HepG2 (cell line): ENCODE results near the gene ARHGAP5. TPM values are rescaled to one million over a fixed set of nuclear protein-coding genes. Genes with fewer than 3 reads are reported as not detected.

Experiments
- ATM ChIP-seq: fragments of 450-650 bp; IDR thresholded peaks from 2 replicates; pipeline ENCODE4 v1.7.1; 2017; ENCODE audit warnings: mild to moderate bottlenecking, borderline replicate concordance
- BCL6 ChIP-seq: IDR thresholded peaks from 2 replicates; pipeline ENCODE4 v1.6.1; 2016; ENCODE audit warnings: missing genetic modification reagents, missing compliant biosample characterization
- EED ChIP-seq: sonication (generic); formaldehyde crosslinking; IDR thresholded peaks from 2 replicates; pipeline ENCODE4 v1.5.0; 2020; ENCODE audit warnings: mild to moderate bottlenecking, missing genetic modification reagents
- FOXO1 ChIP-seq: sonication (generic); formaldehyde crosslinking; IDR thresholded peaks from 2 replicates; pipeline ENCODE4 v1.4.0; 2020; ENCODE audit warnings: missing genetic modification reagents
- HNRNPLL ChIP-seq: fragments of 200-400 bp; formaldehyde crosslinking; IDR thresholded peaks from 2 replicates; pipeline ENCODE4 v1.6.1; 2017; ENCODE audit warnings: mild to moderate bottlenecking, low read depth, low read length; ENCODE audit not compliant: poor library complexity, severe bottlenecking
- IKZF4 ChIP-seq: sonication (generic); formaldehyde crosslinking; IDR thresholded peaks from 2 replicates; pipeline ENCODE4 v1.5.1; 2020; ENCODE audit warnings: borderline replicate concordance, mild to moderate bottlenecking, low read depth, missing genetic modification reagents; ENCODE audit errors: not compliant biosample characterization
- JARID2 ChIP-seq: sonication (generic); formaldehyde crosslinking; IDR thresholded peaks from 2 replicates; pipeline ENCODE4 v1.8.1; 2023; ENCODE audit warnings: missing genetic modification reagents, inconsistent platforms; ENCODE audit not compliant: insufficient replicate concordance
- KLF12 ChIP-seq: sonication (generic); formaldehyde crosslinking; IDR thresholded peaks from 2 replicates; pipeline ENCODE4 v1.4.0; 2020; ENCODE audit warnings: missing genetic modification reagents, borderline replicate concordance
- MAFK ChIP-seq, 2 experiments: IDR thresholded peaks in 1 of 2; conservative IDR thresholded peaks in 1 of 2; 2 replicates each; pipeline ENCODE4 v1.6.1; 2011; ENCODE audit warnings: improper control_type of control experiment in 2 of 2, low read length in 2 of 2
- NR2F2 ChIP-seq: IDR thresholded peaks from 2 replicates; pipeline ENCODE4 v1.6.1; 2012; ENCODE audit warnings: low read depth, inconsistent platforms, borderline replicate concordance
- POGZ ChIP-seq: sonication (generic); formaldehyde crosslinking; IDR thresholded peaks from 2 replicates; pipeline ENCODE4 v1.4.0; 2020; ENCODE audit warnings: mild to moderate bottlenecking, missing genetic modification reagents
- RBM22 ChIP-seq: fragments of 200-400 bp; formaldehyde crosslinking; optimal IDR thresholded peaks from 2 replicates; pipeline ENCODE3; 2017; ENCODE audit warnings: mild to moderate bottlenecking, low read length, moderate library complexity
- SATB2 ChIP-seq: sonication (generic); formaldehyde crosslinking; IDR thresholded peaks from 2 replicates; pipeline ENCODE4 v1.5.0; 2020; ENCODE audit warnings: missing genetic modification reagents
- YEATS2 ChIP-seq: sonication (generic); formaldehyde crosslinking; IDR thresholded peaks from 2 replicates; pipeline ENCODE4 v1.4.0; 2020; ENCODE audit warnings: missing genetic modification reagents, borderline replicate concordance
- ZNF234 ChIP-seq: sonication (generic); formaldehyde crosslinking; conservative IDR thresholded peaks from 2 replicates; pipeline ENCODE4 v1.5.1; 2020; ENCODE audit warnings: mild to moderate bottlenecking, missing genetic modification reagents
- ZNF530 ChIP-seq: sonication (generic); formaldehyde crosslinking; IDR thresholded peaks from 2 replicates; pipeline ENCODE4 v1.5.0; 2020; ENCODE audit warnings: low read depth, mild to moderate bottlenecking, missing genetic modification reagents
- ZNF619 ChIP-seq: sonication (generic); formaldehyde crosslinking; IDR thresholded peaks from 2 replicates; pipeline ENCODE4 v1.4.0; 2020; ENCODE audit warnings: mild to moderate bottlenecking, missing genetic modification reagents
- ZNF781 ChIP-seq: sonication (generic); formaldehyde crosslinking; IDR thresholded peaks from 2 replicates; pipeline ENCODE4 v1.5.1; 2020; ENCODE audit warnings: borderline replicate concordance, mild to moderate bottlenecking, missing genetic modification reagents; ENCODE audit errors: not compliant biosample characterization
- polyA plus RNA-seq, 8 experiments: library from polyadenylated mRNA; depleted of rRNA in 3 of 8; stranded (reverse) in 7 of 8; unstranded in 1 of 8; fragments of >200 nt; fragmentation: Illumina TruSeq in 4 of 8; extraction: Trizol in 4 of 8; gene quantifications; 2 replicates each; pipeline versions ENCODE4 v1.2.1 to v1.2.3, GENCODE V29; 2011 to 2016; ENCODE audit warnings: low read depth in 4 of 8, missing spikeins in 1 of 8, mixed read lengths in 1 of 8; ENCODE audit not compliant: insufficient read depth in 1 of 8
- total RNA-seq, 5 experiments: library from RNA; depleted of rRNA; stranded (reverse); fragments of >200 nt; fragmentation: Illumina TruSeq; extraction: Trizol; gene quantifications; 2 replicates each; pipeline ENCODE4 v1.2.3, GENCODE V29; 2016; ENCODE audit warnings: low read depth in 1 of 5
- TF ChIP-seq, protein P1 (sequence below): sonication (generic); formaldehyde crosslinking; IDR thresholded peaks from 2 replicates; pipeline ENCODE4 v1.5.1; 2020; ENCODE audit warnings: mild to moderate bottlenecking, missing genetic modification reagents, borderline replicate concordance
- TF ChIP-seq, protein P2 (sequence below): sonication (generic); formaldehyde crosslinking; IDR thresholded peaks from 2 replicates; pipeline ENCODE4 v1.4.0; 2020; ENCODE audit warnings: missing genetic modification reagents
- TF ChIP-seq, protein P3 (sequence below): IDR thresholded peaks from 2 replicates; pipeline ENCODE4 v1.6.1; 2016

The ARHGAP5 gene
- total and polyA plus RNA-seq, 2 of the 13 experiments (the other 11 are each of a cell fraction or from before 2014, with no cell fraction given), result 33.7 to 144 TPM

DNA sequence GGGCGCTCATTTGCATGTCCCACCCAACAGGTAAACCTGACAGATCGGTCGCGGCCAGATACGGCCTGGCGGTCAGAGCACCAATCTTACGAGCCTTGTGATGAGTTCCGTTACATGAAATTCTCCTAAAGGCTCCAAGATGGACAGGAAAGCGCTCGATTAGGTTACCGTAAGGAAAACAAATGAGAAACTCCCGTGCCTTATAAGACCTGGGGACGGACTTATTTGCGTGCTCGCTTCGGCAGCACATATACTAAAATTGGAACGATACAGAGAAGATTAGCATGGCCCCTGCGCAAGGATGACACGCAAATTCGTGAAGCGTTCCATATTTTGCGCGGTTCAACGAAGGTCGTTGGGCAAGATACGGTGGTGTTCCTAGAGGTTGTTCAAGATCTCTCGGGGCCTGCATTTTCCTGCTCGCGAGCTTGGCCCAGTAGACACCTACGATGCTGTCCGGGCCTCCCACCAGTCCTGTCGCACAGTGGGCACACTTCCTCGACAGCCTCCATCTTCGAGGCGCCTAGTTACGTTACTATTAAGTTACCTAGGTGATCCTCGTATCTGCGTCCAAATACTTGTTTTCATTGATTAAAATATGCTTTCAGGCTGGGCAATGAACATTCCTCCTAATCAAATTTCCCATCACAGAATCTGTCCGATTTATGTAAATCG is 124.8 kb downstream of the ARHGAP5 start, which contains the start of gene RNU6-7 (continued):
- TF ChIP-seq NR2F2 (no peak), RBM22 (no peak), YEATS2 (CRISPR knock-in tag) (no peak), HNRNPLL (peak; percentile 92), JARID2 (CRISPR knock-in tag) (no peak), ZNF619 (CRISPR knock-in tag) (0 out of 2 replicates have a peak, but pooled peaks have one; percentile 4), MAFK (conservative IDR thresholded peaks at IDR 0.05 in 1 of 2, IDR thresholded peaks at IDR 0.05 in 1 of 2; ENCODE audit: low read length in 2 of 2) (no peak), ZNF234 (CRISPR knock-in tag) (no peak), BCL6 (CRISPR knock-in tag) (peak; percentile 90), ATM (no peak), KLF12 (CRISPR knock-in tag) (no peak), IKZF4 (CRISPR knock-in tag) (peak; percentile 19), FOXO1 (CRISPR knock-in tag) (no peak; the same call in 1 of the 2 replicates), ZNF781 (CRISPR knock-in tag) (no peak), EED (0 out of 2 replicates have a peak, but pooled peaks have one; percentile 80), ZNF530 (peak; percentile 30; the same call in 1 of the 2 replicates), SATB2 (no peak), POGZ (CRISPR knock-in tag) (0 out of 2 replicates have a peak, but pooled peaks have one; percentile 16)
- TF ChIP-seq, protein P1, sequence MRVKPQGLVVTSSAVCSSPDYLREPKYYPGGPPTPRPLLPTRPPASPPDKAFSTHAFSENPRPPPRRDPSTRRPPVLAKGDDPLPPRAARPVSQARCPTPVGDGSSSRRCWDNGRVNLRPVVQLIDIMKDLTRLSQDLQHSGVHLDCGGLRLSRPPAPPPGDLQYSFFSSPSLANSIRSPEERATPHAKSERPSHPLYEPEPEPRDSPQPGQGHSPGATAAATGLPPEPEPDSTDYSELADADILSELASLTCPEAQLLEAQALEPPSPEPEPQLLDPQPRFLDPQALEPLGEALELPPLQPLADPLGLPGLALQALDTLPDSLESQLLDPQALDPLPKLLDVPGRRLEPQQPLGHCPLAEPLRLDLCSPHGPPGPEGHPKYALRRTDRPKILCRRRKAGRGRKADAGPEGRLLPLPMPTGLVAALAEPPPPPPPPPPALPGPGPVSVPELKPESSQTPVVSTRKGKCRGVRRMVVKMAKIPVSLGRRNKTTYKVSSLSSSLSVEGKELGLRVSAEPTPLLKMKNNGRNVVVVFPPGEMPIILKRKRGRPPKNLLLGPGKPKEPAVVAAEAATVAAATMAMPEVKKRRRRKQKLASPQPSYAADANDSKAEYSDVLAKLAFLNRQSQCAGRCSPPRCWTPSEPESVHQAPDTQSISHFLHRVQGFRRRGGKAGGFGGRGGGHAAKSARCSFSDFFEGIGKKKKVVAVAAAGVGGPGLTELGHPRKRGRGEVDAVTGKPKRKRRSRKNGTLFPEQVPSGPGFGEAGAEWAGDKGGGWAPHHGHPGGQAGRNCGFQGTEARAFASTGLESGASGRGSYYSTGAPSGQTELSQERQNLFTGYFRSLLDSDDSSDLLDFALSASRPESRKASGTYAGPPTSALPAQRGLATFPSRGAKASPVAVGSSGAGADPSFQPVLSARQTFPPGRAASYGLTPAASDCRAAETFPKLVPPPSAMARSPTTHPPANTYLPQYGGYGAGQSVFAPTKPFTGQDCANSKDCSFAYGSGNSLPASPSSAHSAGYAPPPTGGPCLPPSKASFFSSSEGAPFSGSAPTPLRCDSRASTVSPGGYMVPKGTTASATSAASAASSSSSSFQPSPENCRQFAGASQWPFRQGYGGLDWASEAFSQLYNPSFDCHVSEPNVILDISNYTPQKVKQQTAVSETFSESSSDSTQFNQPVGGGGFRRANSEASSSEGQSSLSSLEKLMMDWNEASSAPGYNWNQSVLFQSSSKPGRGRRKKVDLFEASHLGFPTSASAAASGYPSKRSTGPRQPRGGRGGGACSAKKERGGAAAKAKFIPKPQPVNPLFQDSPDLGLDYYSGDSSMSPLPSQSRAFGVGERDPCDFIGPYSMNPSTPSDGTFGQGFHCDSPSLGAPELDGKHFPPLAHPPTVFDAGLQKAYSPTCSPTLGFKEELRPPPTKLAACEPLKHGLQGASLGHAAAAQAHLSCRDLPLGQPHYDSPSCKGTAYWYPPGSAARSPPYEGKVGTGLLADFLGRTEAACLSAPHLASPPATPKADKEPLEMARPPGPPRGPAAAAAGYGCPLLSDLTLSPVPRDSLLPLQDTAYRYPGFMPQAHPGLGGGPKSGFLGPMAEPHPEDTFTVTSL, result no peak
- TF ChIP-seq, protein P2, sequence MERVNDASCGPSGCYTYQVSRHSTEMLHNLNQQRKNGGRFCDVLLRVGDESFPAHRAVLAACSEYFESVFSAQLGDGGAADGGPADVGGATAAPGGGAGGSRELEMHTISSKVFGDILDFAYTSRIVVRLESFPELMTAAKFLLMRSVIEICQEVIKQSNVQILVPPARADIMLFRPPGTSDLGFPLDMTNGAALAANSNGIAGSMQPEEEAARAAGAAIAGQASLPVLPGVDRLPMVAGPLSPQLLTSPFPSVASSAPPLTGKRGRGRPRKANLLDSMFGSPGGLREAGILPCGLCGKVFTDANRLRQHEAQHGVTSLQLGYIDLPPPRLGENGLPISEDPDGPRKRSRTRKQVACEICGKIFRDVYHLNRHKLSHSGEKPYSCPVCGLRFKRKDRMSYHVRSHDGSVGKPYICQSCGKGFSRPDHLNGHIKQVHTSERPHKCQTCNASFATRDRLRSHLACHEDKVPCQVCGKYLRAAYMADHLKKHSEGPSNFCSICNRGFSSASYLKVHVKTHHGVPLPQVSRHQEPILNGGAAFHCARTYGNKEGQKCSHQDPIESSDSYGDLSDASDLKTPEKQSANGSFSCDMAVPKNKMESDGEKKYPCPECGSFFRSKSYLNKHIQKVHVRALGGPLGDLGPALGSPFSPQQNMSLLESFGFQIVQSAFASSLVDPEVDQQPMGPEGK, result no peak
- TF ChIP-seq, protein P3, sequence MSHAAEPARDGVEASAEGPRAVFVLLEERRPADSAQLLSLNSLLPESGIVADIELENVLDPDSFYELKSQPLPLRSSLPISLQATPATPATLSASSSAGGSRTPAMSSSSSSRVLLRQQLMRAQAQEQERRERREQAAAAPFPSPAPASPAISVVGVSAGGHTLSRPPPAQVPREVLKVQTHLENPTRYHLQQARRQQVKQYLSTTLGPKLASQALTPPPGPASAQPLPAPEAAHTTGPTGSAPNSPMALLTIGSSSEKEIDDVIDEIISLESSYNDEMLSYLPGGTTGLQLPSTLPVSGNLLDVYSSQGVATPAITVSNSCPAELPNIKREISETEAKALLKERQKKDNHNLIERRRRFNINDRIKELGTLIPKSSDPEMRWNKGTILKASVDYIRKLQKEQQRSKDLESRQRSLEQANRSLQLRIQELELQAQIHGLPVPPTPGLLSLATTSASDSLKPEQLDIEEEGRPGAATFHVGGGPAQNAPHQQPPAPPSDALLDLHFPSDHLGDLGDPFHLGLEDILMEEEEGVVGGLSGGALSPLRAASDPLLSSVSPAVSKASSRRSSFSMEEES (CRISPR knock-in tag), result no peak; the same call in 1 of the 2 replicates
